ENCODE results near the gene CCDC171. TPM values are rescaled to one million over a fixed set of nuclear protein-coding genes. Genes with fewer than 3 reads are reported as not detected.
A peak's percentile ranks its signal among the peaks of the same experiment; 100 is the strongest.

The CCDC171 gene
- total and polyA plus RNA-seq, 2 donors from 2014 or later, result 1.2 to 5.1 TPM

DNA sequence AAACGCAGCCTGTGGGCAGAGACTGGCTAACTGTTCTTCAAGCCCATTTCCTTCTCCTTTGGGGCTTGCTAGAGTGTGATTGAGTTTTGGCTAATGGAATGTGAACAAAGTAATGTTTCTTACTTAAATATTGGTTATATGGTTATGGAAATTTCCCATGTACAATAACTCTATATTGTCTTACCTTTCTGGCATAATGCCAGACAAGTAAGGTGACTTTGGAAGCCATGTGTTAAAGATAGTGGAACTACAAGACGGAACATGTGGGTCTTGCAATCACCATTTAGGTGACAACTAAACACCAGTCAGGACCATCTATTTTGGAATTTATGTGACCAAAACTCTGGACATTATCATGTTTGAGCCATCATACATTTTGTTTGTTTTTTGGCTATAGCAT is 260.2 kb downstream of the CCDC171 start:
- FAIRE-seq (no peak), DNase-seq (no peak)
- Histone ChIP-seq H3K36me3 (ENCODE audit: control insufficient read depth in 2 of 3, insufficient read depth in 3 of 3, low read length in 3 of 3) (no peaks in the 10 kb centered on the region), H3K4me3 (ENCODE audit: low read length in 3 of 3) (no peak overlapping the region), H3K9ac (ENCODE audit: low read length in 3 of 3) (no peak overlapping the region), H3K27ac (ENCODE audit: low read depth in 2 of 2, low read length in 2 of 2) (no peak overlapping the region), H3K9me3 (ENCODE audit: control insufficient read depth in 2 of 3, insufficient read depth in 1 of 3, low read length in 3 of 3) (no peaks in the 10 kb centered on the region), H3K4me1 (ENCODE audit: control insufficient read depth in 2 of 3, insufficient read depth in 2 of 3, low read depth in 1 of 3, low read length in 3 of 3) (no peaks in the 10 kb centered on the region), H3K27me3 (ENCODE audit: control insufficient read depth, insufficient read depth, low read length) (no peaks in the 10 kb centered on the region)
- TF ChIP-seq, protein P1, sequence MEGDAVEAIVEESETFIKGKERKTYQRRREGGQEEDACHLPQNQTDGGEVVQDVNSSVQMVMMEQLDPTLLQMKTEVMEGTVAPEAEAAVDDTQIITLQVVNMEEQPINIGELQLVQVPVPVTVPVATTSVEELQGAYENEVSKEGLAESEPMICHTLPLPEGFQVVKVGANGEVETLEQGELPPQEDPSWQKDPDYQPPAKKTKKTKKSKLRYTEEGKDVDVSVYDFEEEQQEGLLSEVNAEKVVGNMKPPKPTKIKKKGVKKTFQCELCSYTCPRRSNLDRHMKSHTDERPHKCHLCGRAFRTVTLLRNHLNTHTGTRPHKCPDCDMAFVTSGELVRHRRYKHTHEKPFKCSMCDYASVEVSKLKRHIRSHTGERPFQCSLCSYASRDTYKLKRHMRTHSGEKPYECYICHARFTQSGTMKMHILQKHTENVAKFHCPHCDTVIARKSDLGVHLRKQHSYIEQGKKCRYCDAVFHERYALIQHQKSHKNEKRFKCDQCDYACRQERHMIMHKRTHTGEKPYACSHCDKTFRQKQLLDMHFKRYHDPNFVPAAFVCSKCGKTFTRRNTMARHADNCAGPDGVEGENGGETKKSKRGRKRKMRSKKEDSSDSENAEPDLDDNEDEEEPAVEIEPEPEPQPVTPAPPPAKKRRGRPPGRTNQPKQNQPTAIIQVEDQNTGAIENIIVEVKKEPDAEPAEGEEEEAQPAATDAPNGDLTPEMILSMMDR (IDR thresholded peaks at IDR 0.05; ENCODE audit: borderline replicate concordance, extremely low read depth, insufficient read depth), result no peak
- intact Hi-C loops (cut with DNase I), result no loop called here

DNA sequence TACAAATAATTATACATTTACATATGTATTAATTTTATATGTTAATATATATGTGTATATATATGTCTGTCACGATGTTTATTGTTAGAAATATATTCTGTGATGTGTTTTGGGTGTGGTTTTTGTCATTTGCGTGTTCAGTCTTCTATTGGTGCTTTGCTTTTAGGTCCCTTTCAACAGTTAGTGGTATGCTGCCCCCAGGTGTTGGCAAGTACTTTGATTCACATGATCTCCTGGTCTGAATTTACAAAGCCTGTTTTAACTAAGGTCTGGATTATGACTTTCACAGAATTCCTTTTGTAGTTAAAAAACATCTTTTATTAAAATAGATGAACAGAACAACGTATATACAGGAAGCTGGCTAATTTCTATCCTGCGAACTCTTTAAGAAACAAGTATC is 271.5 kb downstream of the CCDC171 start:
- TF ChIP-seq, protein P1 (IDR thresholded peaks at IDR 0.05; ENCODE audit: borderline replicate concordance, extremely low read depth, insufficient read depth), result no peak
- no peaks in the 10 kb centered on the region for H3K9me3 ChIP-seq (ENCODE audit: control insufficient read depth in 2 of 3, insufficient read depth in 1 of 3, low read length in 3 of 3)
- intact Hi-C loops (cut with DNase I), result no loop called here
- DNase-seq, result no peak
- no peak overlapping the region for H3K4me3 ChIP-seq (ENCODE audit: low read length in 3 of 3)
- H3K36me3 ChIP-seq (ENCODE audit: control insufficient read depth in 2 of 3, insufficient read depth in 3 of 3, low read length in 3 of 3), result no peaks in the 10 kb centered on the region
- H3K9ac ChIP-seq (ENCODE audit: low read length in 3 of 3), result no peak overlapping the region
- H3K4me1 ChIP-seq (ENCODE audit: control insufficient read depth in 2 of 3, insufficient read depth in 2 of 3, low read depth in 1 of 3, low read length in 3 of 3), result no peaks in the 10 kb centered on the region
- FAIRE-seq, result no peak
- no peak overlapping the region for H3K27ac ChIP-seq (ENCODE audit: low read depth in 2 of 2, low read length in 2 of 2)
- no peaks in the 10 kb centered on the region for H3K27me3 ChIP-seq (ENCODE audit: control insufficient read depth, insufficient read depth, low read length)

DNA sequence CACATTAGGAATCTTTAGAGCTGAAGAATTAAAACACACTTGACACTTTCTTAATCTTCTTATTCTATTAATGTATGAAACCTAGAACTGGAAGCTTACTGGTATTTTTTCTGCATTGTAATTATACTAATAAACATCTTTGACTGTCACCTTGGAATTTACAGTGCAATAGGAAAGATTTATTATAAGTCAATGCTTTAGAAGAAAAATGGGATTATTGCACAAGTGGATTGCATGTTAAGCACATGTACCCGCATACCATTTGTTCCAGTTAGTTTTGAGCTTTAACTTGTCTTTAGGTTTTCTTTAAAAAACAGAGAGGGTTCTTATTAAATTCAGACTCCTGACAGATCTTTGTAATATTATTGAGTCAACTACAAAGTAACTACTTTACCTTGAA is 278.5 kb downstream of the CCDC171 start:
- TF ChIP-seq, protein P1 (IDR thresholded peaks at IDR 0.05; ENCODE audit: borderline replicate concordance, extremely low read depth, insufficient read depth), result no peak
- no peak overlapping the region for H3K4me3 ChIP-seq (ENCODE audit: low read length in 3 of 3)
- no peaks in the 10 kb centered on the region for H3K4me1 ChIP-seq (ENCODE audit: control insufficient read depth in 2 of 3, insufficient read depth in 2 of 3, low read depth in 1 of 3, low read length in 3 of 3)
- no peaks in the 10 kb centered on the region for H3K27me3 ChIP-seq (ENCODE audit: control insufficient read depth, insufficient read depth, low read length)
- FAIRE-seq, result no peak
- intact Hi-C loops (cut with DNase I), result no loop called here
- no peaks in the 10 kb centered on the region for H3K36me3 ChIP-seq (ENCODE audit: control insufficient read depth in 2 of 3, insufficient read depth in 3 of 3, low read length in 3 of 3)
- no peak overlapping the region for H3K9ac ChIP-seq (ENCODE audit: low read length in 3 of 3)
- no peaks in the 10 kb centered on the region for H3K9me3 ChIP-seq (ENCODE audit: control insufficient read depth in 2 of 3, insufficient read depth in 1 of 3, low read length in 3 of 3)
- no peak for DNase-seq
- H3K27ac ChIP-seq (ENCODE audit: low read depth in 2 of 2, low read length in 2 of 2), result no peak overlapping the region

DNA sequence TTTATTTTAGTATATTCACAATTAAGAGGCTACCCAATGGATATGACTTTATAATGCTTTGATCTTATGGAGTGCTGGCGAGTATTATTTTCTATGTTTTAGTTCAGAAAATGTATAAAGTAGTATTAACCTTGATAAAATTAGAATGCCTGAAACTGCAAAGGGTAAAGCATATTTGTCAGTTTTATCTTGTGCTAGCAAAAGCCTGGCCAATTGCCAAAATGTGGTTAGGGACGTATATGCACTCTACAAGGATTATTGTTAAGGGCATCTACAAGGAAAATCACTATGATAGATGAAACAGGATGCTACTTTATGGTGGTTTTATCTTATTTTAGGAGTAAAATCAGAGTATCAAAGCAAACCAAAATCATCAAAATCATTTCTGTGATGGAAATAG is 281.7 kb downstream of the CCDC171 start:
- intact Hi-C loops (cut with DNase I), result no loop called here
- H3K4me3 ChIP-seq (ENCODE audit: low read length in 3 of 3), result no peak overlapping the region
- no peaks in the 10 kb centered on the region for H3K4me1 ChIP-seq (ENCODE audit: control insufficient read depth in 2 of 3, insufficient read depth in 2 of 3, low read depth in 1 of 3, low read length in 3 of 3)
- H3K9ac ChIP-seq (ENCODE audit: low read length in 3 of 3), result no peak overlapping the region
- H3K27ac ChIP-seq (ENCODE audit: low read depth in 2 of 2, low read length in 2 of 2), result no peak overlapping the region
- H3K27me3 ChIP-seq (ENCODE audit: control insufficient read depth, insufficient read depth, low read length), result no peaks in the 10 kb centered on the region
- TF ChIP-seq, protein P1 (IDR thresholded peaks at IDR 0.05; ENCODE audit: borderline replicate concordance, extremely low read depth, insufficient read depth), result no peak
- DNase-seq, result peak in 1 of 5 donors; percentile 10
- FAIRE-seq, result no peak
- no peaks in the 10 kb centered on the region for H3K9me3 ChIP-seq (ENCODE audit: control insufficient read depth in 2 of 3, insufficient read depth in 1 of 3, low read length in 3 of 3)
- no peaks in the 10 kb centered on the region for H3K36me3 ChIP-seq (ENCODE audit: control insufficient read depth in 2 of 3, insufficient read depth in 3 of 3, low read length in 3 of 3)

Data from kidney (tissue), 14 donors.